HG03432 (cell line): ENCODE results near the gene ITLN1.

Experiments used
- ATAC-seq: cut with Tn5 transposase; IDR thresholded peaks from one replicate; pipeline ENCODE4 v1.9.1; 2021; ENCODE audit warnings: mild to moderate bottlenecking, moderate library complexity; ENCODE audit not compliant: unreplicated experiment

The ITLN1 gene

GRCh38 chr1:160858507-160858906 lies 26.5 kb downstream of the ITLN1 start:
- ATAC-seq: no peak

- ATAC-seq: no peak
Measured at GRCh38 chr1:160858097-160858496, 26.9 kb downstream of the ITLN1 start.

DNA sequence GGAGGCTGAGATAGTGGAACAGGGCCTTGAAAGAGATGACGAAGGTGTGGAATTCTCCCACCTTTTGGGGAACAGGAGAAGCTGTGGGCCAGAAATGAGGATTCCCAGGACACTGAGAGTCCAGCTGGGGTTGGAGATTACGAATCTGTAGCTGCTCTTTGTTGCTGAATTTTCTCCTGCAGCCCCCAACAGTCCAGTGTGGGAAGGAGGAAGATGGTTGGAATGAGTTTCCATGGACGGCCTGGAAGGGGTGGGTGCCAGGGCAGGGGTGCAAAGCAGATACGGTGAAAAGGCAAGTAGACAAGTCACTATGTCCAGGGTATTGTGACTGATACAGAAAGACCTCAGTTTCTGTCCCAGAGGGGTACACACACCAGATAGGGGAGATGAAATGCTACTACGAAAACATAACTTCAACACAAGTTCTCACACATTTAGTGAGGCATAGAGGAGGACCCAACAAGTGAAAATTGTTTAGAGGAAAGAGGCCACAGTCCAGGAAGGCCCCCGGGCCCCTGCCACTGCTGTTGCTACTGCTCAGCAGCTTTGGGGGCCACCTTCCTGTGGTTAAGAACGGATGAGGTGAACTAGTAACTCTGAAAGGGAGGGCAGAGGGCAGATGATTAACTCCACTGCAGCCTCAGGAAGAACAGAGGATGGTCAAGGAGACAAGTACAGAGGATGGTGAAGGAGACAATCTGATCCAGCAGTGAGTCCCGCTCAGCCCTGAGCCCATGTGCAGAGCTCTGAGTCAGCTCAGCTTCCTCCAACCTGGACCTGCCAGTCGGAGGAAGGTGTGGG lies 29.6 kb downstream of the ITLN1 start:
- peak; percentile 88 for ATAC-seq

- ATAC-seq: no peak
Measured at GRCh38 chr1:160853754-160854153, 31.2 kb downstream of the ITLN1 start.

GRCh38 chr1:160853014-160853413 lies 32.0 kb downstream of the ITLN1 start:
- ATAC-seq: no peak

DNA sequence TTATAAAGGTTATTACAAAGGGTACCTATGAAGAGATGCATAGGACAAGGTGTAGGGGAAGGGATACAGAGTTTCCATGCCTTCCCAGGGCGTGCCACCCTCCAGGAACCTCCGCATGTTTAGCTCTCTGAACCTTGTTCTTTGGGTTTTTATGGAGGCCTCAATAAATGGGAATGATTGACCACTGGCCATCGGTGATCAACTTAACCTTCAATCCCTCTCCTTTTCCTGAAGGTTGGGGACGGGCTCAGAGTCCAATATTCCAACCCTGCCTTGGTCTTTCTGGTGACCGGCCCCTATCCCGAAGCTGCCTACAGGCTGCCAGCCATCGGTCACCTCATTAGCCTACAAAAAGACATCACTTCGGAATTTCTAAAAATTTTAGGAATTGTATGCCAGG lies 34.0 kb downstream of the ITLN1 start:
- ATAC-seq: no peak

GRCh38 chr1:160850541-160850940 lies 34.4 kb downstream of the ITLN1 start:
- ATAC-seq: no peak

- ATAC-seq: no peak
Measured at GRCh38 chr1:160846281-160846680, 38.7 kb downstream of the ITLN1 start.

DNA sequence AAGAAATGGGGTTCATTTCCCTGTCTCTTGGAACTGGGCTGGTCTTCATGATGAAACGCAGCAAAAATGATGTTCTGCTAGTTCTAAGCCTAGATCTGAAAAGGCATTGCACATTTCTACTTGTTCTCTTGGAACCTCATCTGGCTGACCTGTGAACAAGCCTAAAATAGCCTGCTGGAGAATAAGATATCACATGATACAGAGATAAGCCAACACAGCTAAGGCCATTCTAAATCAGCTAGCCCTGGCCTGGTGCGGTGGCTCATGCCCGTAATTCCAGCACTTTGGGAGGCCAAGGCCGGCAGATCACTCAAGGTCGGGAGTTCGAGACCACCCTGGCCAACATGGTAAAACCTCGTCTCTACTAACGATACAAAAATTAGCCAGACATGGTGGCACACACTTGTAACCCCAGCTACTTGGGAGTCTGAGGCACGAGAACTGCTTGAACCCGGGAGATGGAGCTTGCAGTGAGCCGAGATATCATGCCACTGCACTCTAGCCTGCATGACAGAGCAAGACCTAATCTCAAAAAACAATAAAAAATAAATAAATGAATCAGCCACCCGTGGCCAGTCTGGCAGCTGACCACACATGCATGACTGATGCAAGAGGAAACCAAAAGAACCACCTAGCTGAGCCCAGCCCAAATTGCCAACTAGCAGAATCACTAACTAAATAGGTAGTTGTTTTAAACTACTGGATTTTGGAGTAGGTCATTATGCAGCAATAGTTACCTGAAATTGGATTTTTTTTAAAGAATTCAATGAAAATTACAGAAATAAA lies 40.3 kb downstream of the ITLN1 start:
- no peak for ATAC-seq

DNA sequence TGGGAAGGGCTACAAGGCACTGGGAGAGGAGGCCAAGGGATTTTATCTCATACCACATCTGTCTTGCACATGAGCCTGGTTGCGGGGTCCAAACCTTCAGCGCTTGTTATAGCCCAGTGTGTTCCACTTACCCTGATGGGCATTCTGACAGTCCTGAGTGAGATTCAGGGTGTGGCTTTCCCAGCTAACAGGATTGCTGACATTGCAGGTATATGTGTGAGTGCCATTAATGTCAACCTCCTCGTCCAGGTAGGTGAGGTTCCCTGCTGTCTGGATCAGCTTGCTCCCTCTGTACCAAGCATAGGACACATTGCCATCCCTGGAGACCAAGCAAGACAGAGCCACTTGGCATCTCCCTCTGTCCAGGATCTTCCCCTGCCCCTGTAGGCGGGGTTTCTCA lies 43.9 kb downstream of the ITLN1 start:
- ATAC-seq: no peak

- ATAC-seq: no peak
Measured at GRCh38 chr1:160839746-160840145, 45.2 kb downstream of the ITLN1 start.

- ATAC-seq: no peak
Measured at GRCh38 chr1:160838888-160839287, 46.1 kb downstream of the ITLN1 start.

DNA sequence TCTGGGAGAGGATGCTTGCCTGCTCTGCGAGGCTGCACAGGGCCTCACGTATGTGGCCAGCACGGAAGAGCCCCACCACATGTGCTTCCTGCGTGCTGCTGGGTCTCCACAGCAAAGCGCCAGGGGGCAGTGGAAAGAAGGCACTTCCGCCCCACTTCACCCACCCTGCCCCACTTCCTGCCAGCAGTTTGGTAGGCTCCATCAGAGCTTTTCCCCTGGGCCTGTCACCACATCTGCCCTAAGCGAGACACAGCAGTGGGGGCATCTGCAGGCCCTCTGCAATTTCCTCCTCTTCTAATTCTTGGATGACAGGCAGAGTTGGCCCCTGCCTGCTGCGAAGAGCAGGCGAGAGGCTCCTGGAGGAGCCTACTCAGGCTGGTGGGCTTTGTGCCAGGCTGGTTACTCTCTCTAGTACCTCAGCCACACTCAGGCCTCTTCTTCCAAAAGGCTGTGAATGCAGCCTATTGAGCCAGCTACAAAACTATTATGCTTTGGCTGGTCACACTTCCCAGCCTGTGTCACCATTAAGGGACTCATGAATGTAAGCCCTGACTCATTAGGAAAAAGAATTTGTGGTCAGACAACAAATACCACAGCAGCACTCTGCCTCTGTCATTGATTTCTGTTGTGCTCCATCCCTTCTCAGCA lies 47.3 kb downstream of the ITLN1 start:
- peak; percentile 89 for ATAC-seq

- ATAC-seq: no peak
Measured at GRCh38 chr1:160836981-160837557, 47.9 kb downstream of the ITLN1 start.

GRCh38 chr1:160836561-160836960 lies 48.4 kb downstream of the ITLN1 start:
- ATAC-seq: no peak

- no peak for ATAC-seq
Measured at GRCh38 chr1:160835751-160836150, 49.2 kb downstream of the ITLN1 start.

- no peak for ATAC-seq
Measured at GRCh38 chr1:160834945-160835565, 49.9 kb downstream of the ITLN1 start.

DNA sequence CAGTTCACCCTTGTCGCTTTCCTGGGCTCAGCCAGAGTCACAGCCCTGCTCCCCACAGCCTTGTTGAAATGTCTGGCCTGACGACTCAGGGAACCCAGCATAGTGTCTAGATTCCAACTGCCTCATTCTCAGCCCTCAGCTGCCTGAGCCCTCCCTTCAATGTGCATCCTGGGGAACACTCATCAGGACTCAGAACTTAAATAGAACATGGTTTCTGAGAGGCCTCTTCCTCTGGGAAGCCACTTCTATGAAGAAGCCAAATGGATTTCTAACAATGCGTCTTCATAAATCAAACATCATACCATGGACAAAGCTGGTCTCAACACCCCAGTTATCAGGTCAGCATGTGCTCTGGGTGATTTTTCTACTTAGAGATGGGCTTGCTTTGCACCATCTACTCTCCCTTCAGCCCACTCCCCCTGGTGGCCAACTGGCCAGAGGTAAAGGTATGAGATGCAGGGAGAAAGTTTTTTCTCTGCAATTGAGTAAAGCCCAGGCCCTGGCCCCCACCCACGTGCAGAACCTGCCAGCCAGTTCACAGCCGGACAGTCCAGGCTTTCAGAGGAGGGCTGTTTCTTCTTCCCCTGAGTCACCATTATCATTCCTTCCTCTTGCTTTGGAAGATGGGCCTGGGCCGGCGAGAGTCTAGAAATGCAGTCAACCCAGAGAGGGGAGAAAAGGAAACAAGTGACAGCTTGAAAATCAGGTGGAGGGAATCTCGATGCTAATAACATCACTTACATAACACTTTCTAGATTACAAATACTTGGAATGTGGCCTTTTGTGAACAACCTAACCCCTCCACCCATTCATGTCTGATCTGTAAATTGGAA lies 54.4 kb downstream of the ITLN1 start:
- ATAC-seq: peak; percentile 60

- ATAC-seq: no peak
Measured at GRCh38 chr1:160829766-160830165, 55.2 kb downstream of the ITLN1 start.

- no peak for ATAC-seq
Measured at GRCh38 chr1:160827418-160827817, 57.6 kb downstream of the ITLN1 start.
